Activated T-cell treated with anti-CD3 and anti-CD28 coated beads for 4 hours (primary cell): Measurements from ENCODE around the gene NUFIP1.
"Not testable (repeated sequence)": the region's sequence is repeated elsewhere in the genome, so short reads cannot be mapped to it uniquely, and the experiment has no call there.

ENCODE experiments used
- DNase-seq: peaks from one replicate; pipeline ENCODE4 v3.0.0-alpha.2; 2020

NUFIP1 gene

DNA sequence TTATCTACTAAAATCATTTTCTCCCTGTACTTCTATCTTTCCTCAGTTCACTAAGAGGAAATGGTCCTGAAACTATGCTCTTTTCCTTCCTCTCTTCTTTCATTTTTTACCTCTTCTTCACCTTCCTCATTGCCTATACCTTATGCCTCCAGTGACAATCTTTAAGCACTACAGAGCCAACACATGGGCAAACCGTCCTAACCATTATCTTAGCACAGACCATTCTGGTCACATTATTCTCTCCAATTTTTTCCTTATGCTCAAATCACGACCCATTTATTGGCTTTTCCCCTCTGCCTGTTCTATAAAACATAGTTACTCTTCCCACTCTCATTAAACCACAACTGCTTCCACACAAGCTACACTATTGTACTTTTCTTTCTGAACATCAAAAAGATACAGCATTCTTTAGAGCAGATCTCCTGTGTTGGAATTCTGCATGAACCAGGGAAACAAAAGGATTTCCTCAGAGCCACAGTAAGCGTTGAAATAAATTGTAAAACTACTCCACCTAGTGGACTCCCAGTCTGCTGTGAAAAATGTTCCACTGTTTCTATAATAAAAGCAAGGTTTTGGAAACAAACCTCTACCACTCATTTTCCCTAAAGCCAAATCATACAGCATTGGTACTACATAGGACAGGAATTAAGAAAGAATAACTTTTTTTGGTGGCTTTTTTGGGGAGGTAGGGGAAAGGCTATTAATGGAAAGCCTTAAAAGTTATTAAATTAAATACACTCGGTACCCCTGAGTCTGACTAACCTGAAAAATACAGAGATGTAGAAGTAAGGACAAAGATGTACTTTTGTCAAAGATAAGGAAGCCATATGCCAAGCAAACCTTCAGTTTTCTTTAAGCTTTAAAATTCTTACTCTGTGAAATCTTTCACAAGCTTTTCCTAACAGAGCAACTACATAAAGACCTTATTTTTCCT is 19.5 kb downstream of the NUFIP1 start:
- DNase-seq: no peak

DNA sequence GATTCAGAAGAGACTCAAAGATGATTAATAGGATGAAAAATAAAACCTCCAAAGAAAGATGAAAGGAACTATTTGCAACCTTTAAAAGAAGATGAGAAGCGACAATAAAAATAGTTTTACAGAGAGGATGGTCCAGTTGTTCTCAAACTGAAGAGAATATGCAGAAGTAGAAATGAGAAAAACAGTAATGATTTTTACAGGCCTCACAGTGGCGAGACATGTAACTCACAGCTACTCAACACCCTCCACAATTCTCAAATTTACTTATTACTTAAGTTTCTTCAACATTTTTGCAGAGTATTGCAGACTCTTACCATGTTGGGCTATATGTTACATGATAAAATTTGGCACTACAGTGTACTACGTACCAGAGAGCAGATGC is 20.8 kb downstream of the NUFIP1 start:
- DNase-seq: no peak

DNA sequence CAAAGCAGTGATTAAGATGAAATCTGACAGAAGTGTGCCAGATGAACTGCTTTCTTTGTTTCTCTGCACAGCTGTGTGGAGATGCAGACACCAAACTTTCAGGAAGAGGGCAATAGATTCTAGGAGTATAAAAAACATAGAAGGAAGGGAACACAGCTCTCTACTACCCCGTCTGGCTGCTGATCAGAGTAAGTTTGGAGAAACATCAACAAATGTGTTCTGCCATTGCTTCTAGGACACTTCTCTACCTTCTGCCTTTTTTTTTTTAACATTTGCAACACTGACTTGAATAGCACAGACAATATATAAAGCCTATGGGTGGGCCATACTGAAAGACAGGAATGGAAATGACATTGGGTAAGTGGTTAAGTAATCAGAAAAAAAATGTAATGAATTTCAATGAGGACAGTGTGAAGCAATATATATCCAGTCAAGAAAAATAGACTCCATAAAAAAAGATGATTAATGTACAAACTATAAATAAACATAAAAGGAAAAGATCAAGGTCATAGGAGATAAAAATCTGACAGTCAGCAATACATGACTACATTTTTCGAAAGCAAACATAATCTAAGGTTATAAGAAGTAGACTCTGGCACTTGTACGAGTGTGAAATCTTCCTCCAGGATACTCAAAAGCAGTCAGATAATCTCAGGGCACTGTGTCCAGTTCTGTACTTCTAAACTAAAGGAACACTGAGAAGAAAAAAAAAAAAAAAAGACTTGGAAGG is 21.4 kb downstream of the NUFIP1 start:
- no peak for DNase-seq

DNA sequence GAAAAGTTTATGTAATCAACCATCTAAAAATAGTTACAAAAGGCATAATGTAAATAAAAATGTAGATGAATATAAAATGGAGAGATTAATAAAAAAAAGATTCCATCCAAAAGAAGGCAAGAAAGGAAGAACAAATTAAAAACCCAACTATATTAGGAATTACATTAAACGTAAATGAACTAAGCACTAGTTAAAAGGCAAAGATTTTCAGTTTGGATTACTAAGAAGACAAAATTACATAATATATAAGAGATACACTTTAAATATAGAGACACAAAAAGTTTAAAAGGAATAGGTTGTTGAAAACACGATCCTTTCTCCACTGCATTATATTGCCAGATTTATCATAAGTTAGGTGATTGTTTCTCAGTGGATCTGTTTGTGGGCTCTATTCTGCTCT is 27.3 kb downstream of the NUFIP1 start:
- DNase-seq: no peak

DNA sequence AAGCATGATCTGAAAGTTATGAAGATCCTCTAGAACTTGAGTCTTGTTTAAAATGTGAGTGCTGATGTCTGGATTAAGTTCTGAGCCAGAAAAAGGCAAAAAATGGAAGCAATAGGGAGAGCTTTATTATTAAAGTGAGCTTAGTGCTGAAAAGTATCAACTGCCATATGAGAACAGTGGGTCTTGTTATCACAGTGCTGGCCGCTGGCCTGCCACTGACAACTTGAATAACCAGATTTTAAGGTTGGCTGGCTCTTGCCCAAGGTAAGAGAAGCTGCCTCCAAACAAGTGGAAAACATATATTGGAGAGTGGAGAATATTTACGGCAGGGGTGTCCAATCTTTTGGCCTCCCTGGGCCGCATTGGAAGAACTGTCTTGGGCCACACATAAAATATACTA is 33.9 kb downstream of the NUFIP1 start:
- DNase-seq: no peak

DNA sequence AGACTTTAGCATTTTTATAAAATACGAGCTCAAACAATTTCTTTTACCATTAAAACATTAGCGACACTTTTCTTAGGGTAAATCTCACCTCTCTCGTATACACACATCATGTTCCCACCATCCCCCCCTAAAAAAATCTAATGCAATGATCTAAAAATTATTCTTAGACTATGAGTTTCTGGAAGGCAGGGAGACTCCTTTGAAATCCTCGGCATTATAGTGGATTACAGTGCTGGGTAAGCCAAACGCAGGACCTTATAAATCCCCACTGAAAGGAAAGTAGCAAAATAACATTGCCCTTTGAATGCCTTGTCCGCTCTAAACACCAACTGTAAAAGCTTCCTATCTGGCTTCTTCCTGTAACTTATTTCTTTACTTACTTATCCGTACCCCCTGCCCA is 35.0 kb downstream of the NUFIP1 start:
- DNase-seq: no peak

DNA sequence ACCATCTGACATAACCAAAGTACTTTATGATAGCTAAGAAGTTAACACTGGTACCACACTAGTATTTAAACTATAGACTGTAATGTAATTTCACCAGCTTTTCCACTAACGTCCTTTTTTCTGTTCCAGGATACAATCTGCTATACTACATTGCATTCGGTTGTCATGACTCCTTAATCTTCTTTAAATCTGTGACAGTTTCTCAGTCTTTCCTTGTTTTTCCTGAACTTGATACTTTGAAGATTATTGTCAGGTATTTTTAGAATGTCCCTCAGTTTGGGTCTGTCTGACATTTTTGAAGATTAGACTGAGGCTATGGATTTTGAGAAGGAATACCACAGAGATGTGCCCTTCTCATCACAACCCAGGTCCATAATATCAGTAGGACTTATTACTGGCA is 36.6 kb downstream of the NUFIP1 start:
- DNase-seq: no peak

DNA sequence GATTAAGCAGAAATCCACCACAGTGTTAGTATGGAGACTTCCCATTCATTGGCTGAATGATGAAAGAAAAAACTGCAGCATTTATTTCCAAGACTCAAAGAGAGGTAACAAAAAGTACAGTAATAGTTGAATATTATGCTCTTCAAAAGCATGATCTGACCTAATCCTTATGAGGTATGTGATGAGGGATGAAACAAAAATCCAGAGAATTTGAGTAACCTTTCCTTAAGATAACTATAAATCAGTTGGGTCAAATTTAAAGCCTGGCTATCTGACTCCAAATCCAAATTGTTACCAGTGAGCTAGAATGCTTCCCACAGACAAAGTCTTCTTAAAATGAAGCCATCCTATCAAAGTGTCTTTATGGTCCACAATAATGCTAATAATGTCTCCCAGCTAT is 38.1 kb downstream of the NUFIP1 start:
- DNase-seq: no peak

DNA sequence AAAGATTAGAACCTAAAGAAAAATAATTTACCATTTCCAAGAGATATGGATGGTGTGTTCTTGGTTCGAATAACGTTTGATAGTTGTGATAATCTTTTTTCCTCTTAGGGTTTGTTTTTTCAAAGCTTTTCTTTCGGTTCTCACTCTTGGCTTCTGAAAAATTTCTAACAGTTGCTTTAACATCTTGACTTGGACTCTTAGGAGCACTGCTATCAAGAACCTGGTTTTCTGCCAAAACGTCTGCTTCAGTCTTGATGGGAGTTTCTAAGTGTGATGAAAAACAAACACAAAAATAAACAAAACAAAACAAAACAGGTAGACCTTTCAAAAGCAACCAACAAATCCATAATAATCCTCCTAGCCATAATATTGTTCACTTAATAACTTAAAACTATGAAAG is 45.9 kb downstream of the NUFIP1 start:
- not testable (repeated sequence) for DNase-seq

DNA sequence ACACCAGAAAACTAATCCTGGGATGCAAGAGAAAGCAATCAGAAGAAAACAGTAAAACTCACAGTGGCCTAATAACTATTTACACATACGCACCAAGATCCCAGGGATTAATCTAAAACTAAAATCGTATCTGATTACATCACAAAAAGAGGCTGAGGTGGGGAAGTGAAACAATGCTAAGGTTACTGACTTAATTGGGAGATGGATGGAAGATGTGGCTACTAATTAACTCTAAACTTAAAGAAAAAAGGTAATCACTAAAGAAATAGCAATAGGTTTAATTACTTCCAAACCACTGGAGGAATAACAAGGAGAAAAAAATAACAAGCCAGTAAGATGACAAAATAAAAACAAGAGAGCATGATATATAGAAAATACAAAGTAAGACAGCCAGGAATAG is 50.4 kb downstream of the NUFIP1 start:
- no peak for DNase-seq

DNA sequence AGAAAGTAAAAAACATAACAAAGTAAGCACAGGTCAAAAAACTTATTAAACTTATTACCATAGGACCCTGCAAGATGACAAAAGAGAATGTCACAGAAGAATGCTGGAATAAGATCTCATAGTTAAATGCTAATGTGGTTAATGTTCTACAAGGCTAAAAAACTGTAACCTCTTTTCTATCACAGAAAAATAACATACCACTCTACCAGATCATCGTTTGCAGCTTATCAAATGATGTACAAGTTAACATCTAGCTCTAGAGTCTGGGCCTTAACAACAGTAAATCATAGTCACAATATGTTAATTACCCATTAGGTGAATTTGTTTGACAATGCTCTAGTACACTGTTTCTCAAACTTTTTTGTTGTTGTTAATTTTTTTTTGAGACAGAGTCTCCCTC is 53.0 kb downstream of the NUFIP1 start:
- DNase-seq: no peak

DNA sequence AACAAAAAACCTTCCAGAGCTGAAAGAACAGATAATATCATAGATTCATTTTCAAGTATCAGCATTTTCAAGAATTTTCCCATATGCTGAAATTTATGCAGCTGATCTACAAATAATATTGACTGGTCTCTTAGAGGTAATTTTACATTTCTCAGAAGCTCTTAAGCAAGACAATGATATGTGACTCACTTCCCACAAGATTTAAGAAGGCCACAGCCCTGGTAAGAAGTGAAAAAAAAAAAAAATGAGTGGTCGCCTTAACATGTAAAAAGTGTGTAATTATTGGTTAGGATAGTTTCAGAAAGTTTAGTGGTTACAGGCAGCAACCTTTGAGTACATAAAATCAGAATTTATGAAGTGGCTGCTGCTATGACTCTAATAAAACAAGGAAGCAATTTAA is 54.5 kb downstream of the NUFIP1 start:
- no peak for DNase-seq

DNA sequence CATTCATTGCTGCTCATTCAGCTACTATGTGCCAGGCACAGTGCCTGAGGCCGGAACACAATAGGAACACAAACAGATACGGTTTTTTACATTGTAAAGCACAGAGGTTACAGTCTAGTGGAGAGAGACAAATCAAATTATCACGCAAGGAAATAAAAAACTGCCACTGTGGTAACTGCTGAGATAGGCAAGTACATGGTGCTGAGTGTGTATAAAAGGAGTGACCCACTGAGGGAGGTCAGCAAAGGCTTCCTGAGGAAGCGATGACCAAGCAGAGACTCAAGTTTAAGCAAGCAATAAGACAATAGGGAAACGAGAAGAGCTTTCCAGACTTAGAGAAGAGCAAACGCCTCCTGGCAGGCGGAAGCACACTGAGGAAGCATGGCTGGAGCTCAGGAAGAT is 56.4 kb downstream of the NUFIP1 start:
- DNase-seq: no peak

DNA sequence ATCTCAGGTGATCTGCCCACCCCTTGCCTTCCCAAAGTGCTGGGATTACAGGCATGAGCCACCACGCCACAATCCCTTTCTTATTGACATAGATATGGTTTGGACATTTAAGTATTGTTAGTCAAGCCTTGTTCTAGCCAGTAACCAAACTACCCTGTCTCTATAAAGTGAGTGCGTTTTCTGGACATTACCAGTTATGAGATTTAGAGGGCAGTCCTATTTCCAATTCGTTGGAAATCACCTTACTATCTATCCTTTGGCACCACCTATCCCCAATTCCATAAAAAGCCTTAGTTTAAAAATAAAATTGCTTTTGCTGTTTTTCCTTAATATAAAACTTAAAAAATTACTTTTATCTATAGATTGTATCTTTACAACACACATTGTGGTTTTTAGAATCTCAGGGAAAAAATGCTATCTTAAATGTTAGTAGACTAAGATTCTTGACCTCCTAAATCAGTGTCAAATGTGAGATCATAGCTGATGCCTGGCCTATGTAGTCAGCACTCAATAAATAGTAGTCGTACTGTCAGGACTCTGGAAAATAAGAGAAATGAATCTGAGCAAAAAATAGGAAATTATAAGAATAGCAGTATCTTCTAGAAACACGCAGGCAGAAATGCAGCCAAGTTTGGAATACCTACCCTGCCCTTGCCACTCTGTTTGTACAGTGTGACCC is 57.0 kb downstream of the NUFIP1 start:
- no peak for DNase-seq

DNA sequence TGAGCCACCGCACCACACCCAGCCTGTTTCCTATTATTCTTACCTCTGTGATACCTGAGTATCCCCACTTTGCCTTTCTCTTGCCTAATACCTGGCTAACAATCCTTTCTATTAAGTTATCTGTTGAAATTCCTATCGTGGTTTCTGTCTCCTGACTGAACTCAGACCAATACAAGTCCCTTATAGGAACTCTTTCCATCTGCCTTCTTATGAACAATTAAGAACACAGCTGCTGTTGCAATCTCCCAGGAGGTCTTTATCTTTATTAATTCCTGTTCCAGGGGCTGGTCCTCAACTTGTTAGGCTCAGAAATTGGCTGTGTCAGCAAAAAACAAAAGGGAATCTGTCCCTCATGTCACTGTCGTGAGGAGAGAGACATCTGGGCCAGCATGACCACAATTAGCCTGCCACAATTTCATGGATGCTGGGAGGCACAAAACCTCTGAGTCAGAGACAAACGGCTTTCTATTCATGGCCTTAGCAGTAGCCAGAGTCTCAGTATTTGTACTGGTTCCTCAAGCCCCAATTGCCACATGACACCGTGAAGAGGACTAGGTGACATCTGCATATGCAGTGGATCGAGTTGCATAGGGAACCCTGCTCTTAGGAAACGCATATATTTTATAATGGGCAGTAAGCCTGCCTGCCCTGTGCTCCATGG is 58.2 kb downstream of the NUFIP1 start:
- DNase-seq: no peak

DNA sequence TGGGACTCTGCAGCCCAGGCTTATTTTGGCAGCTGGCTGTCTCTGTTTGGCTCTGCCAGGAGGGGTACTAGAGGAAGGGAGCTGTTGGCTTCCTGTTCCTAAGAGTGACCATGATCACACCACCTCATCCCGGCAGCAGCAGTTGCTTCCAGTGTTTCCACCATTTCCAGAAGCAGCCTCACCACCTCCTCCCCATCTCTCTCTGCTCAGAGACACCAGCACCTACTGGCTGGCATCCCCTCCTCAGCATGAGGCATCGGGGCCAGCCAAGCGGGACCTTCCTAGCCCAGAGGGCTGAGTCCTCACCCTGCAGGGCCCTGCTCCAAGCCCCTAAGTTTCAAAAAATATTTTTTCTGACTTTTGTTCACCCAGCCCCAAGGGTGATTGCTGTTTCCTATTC is 59.0 kb downstream of the NUFIP1 start:
- DNase-seq: no peak

DNA sequence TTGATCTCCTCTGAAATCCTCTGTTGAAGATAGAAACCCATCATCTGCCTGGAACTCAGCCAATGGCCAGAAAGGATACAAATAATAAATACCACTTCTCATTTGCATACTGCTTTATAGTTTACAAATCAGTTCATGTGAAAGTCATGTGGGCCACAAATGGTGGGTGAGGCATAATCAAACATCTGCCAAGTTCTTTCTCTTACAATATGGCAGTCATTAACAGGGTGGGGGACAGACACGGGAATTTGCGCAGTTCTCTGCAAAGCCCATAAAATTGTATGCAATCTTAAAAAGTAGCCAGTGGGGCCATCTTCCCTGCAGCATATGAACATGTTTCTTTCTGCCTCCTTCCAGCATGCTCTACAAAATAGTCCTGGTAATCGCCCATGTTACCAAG is 59.6 kb downstream of the NUFIP1 start:
- DNase-seq: no peak

DNA sequence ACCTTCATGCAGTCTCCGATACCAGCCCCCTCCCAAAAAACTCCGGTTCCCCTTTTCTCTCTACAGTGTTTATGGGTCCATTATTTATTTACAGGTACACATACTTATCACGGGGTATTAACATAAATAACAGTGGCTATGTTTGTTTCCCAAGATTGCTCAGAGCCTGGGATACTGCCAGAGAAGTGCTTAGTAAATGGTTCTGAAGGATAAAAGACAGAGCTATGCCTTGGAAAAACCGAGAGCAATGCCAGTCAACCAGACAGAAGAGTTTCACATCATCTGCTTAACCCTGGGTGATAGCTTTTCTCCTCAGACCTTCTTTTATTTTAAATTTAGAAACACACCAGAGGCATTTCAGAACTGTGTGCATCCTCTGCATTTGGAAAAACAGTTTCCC is 61.3 kb downstream of the NUFIP1 start:
- DNase-seq: no peak

DNA sequence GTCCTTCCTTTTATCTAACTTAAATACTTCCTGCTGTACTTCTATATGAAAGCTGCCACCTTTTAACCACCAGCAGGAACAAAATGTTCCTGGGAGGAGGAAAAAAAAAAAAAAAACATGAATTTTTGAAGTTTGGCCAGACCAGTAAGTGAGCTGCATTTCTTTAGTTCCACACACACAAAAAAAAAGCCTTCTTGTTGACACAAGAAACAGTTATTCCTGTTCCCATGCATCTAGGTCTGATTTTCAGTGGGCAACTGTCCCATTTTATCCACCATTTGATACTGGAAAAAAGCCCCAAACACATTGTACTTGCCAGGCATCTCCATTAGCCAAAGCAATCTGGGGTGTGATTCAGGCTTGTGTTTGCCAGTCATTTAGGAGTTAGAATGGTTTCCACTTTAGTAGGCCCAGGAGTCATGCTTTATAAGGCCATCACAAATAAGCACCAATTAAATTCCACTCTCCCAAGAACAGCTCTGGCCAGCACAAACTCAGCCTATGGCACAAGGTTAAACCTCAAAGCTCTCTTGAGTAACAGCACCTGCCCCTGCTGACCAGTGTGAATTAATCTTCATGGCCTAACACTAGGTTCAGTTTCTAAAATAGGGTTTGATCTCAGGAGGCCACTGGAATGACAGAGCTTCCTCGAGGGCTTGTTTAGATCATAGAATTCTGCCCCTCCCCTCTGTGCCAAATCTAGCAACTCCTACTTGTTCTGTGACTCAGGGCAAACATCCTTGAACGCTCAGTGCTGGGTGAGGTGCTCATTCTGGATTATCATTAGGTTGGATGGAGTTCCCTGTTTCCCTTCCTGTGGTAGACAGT is 67.1 kb downstream of the NUFIP1 start:
- no peak for DNase-seq

DNA sequence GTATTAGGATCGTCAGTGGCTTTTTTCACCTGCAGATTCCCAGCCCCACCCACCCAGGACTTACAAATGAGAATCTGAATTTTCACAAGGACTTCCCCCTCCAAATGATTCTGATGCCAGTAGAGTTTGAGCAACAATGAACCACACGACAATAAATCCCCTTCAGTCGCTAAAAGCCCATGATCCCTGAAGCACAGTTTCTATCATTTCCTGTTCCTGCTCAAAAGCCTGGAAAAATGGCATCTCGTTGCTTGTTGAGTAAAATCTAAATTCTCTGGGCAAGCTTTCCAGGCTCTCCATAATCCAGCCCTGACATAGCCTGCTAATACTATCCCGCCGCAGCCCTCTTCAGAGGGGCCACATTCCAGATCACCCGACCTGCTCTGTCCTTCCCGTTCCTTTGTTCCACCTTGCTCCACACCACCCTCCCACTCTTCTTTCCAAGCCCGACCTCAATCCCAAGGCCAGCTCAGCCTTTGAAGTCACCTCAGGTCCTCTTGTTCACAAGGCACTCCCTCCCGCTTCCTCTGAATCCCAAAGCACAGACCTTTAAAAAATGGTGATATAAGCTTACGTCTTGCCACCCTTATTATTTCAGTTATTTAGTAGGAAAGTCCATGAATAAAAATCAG is 67.9 kb downstream of the NUFIP1 start:
- no peak for DNase-seq

DNA sequence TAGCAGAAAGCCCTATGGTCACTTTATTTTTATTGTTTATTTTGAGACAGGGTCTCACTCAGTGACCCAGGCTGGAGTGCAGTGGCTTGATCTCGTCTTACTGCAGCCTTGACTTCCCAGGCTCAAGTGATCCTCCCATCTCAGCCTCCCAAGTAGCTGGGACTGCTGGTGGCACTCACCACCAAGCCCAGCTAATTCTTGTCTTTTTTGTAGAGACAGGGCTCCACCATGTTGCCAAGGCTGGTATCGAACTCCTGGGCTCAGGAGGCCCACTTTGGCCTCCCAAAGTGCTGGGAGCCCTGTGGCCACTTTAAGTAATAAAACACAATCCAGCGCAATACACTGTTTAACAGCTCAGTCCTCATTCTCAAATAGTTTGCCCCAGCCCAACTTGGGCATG is 69.3 kb downstream of the NUFIP1 start:
- no peak for DNase-seq
